Rectal smooth muscle tissue (tissue), 1 donor: ENCODE data around the gene ALDH3B2.
"Not testable (repeated sequence)": the region's sequence is repeated elsewhere in the genome, so short reads cannot be mapped to it uniquely, and the experiment has no call there.

Source experiments
- H3K27ac ChIP-seq: one replicate; pipeline ENCODE4 v1.7.0; 2013; ENCODE audit warnings: low read depth, low read length, inconsistent platforms
- H3K27me3 ChIP-seq: one replicate; pipeline ENCODE4 v1.7.0; 2013; ENCODE audit warnings: low read length; ENCODE audit not compliant: control insufficient read depth, insufficient read depth
- H3K36me3 ChIP-seq: one replicate; pipeline ENCODE4 v1.7.0; 2013; ENCODE audit warnings: low read length; ENCODE audit not compliant: control insufficient read depth, insufficient read depth
- H3K4me1 ChIP-seq: one replicate; pipeline ENCODE4 v1.7.0; 2013; ENCODE audit warnings: low read length; ENCODE audit not compliant: control insufficient read depth, insufficient read depth
- H3K4me3 ChIP-seq: one replicate; pipeline ENCODE4 v1.7.0; 2013; ENCODE audit warnings: low read length
- H3K9ac ChIP-seq: one replicate; pipeline ENCODE4 v1.7.0; 2013; ENCODE audit warnings: low read length

Gene ALDH3B2, protein sequence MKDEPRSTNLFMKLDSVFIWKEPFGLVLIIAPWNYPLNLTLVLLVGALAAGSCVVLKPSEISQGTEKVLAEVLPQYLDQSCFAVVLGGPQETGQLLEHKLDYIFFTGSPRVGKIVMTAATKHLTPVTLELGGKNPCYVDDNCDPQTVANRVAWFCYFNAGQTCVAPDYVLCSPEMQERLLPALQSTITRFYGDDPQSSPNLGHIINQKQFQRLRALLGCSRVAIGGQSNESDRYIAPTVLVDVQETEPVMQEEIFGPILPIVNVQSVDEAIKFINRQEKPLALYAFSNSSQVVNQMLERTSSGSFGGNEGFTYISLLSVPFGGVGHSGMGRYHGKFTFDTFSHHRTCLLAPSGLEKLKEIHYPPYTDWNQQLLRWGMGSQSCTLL

DNA sequence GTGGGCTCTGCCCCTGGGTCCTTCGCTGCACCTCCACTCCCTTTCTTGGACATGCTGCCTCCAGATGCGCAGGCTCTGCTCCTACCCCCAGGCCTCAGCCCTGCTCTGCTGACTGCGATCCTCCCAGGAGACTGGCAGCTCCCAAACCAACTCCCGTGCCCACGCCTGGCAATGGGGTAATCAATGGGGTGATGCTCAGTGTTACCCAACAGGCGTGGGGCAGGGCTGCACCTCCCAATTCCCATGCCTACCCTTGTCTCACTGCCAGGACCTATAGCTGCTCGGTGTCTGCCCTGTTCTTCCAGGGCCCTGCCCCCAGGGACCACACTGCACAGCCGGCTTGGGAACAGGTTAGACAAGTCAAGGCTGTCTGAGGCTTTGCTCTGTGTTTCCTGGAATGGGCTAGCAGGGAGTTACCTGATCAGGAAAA lies at the start of gene ALDH3B2:
Gene ALDH3B2, minus strand, starts transcription at position 182 of the 430 bp plus-strand sequence. CDS start 7,688 bp downstream, outside the sequence.
- Histone ChIP-seq H3K4me1 (no peaks in the 10 kb centered on the region), H3K4me3 (no peak within 1 kb of the TSS), H3K9ac (no peak within 1 kb of the TSS), H3K27ac (no peak within 1 kb of the TSS), H3K36me3 (no peaks in the 10 kb centered on the region), H3K27me3 (peaks cover 3% of the 10 kb centered on the region)

DNA sequence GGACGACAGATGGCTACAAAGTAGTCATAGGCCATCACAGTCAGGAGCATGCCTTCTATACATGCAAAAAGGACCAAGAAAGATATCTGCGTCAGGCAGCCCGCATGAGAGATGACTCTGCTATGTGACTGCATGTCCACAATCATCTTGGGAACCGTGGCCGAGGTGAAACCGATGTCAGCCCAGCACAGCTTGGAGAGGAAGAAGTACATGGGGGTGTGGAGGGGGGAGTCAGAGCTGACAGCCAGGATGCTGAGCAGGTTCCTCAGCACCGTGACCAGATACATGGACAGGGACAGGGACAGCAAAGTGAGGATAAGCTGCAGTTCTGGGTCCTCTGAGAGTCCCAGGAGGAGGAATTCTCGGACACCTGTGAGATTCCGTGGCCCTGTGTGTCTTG lies 48.6 kb upstream of the ALDH3B2 start:
- not testable (repeated sequence) for H3K36me3 ChIP-seq, H3K27ac ChIP-seq, H3K4me1 ChIP-seq, H3K4me3 ChIP-seq, H3K27me3 ChIP-seq, H3K9ac ChIP-seq

DNA sequence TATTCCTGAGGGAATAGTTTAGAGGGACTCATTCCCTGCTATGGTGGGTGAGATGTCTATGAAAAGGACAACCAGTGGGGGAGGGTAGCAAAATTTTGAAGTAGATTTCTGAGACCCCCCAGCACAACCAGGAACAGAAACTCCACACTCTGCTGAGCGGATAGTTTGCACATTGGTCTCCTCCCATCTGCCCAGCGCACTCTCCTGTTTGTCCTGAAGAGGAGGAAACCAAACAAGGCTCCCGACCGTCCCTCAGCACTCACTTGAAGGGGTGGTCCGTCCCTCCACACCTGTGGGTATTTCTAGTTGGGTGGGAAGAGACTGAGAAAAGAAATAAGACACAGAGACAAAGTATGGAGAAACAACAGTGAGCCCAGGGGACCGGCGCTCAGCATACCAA lies 41.8 kb upstream of the ALDH3B2 start:
- not testable (repeated sequence) for H3K27ac ChIP-seq, H3K4me1 ChIP-seq, H3K4me3 ChIP-seq, H3K27me3 ChIP-seq, H3K9ac ChIP-seq, H3K36me3 ChIP-seq

DNA sequence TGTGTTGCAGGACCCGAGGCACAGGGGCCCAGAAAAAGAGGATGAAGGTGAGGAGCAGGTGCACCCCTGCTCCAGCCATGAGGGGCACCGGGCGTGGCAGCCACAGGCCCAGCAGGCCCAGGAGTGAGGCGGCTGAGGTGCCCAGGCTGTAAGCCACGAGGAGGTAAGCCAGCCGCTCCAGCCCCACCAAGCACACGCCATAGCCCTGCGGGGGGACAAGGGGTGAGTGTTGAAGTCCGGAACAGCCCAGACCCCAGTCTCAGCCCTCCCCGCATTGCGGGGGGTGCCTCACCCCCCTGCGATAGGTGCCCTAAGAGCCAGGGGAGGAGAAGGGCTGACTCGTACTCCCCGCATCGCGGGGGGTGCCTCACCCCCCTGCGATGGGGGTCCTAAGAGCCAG lies 41.4 kb upstream of the ALDH3B2 start:
- H3K36me3 ChIP-seq, H3K27me3 ChIP-seq, H3K9ac ChIP-seq, H3K4me1 ChIP-seq, H3K4me3 ChIP-seq, H3K27ac ChIP-seq: not testable (repeated sequence)

DNA sequence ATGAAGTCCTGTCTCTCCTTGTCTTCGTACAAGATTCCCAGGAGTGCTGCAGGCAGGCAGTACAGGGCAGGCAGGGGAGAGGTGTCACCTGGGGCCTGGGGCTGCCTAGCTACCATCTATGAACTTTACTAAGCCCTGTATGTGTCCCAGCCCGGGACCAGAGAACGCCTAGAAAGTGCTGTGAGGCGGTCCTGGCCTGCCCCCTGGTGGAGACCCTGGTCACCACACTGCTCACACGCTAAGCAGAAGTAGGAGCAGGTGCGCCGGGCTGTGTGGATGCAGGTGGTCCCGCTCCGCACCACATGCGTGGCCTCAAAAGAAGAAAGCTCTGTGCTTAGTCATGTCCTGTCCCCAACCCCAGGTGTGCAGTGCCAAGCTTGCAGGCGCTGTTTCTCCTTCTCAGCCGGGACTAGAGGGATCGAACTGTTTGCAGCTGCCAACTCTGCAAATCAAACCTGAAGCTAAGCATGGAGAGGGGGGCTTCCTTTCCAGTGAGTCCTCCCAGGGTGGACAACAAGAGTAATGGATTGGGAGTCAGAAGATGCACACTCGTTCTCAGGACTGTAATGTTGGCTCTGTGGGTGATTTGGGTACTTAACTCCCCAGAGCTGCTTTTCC lies 39.6 kb upstream of the ALDH3B2 start:
- H3K9ac ChIP-seq, H3K27me3 ChIP-seq, H3K4me1 ChIP-seq, H3K27ac ChIP-seq, H3K36me3 ChIP-seq, H3K4me3 ChIP-seq: not testable (repeated sequence)

DNA sequence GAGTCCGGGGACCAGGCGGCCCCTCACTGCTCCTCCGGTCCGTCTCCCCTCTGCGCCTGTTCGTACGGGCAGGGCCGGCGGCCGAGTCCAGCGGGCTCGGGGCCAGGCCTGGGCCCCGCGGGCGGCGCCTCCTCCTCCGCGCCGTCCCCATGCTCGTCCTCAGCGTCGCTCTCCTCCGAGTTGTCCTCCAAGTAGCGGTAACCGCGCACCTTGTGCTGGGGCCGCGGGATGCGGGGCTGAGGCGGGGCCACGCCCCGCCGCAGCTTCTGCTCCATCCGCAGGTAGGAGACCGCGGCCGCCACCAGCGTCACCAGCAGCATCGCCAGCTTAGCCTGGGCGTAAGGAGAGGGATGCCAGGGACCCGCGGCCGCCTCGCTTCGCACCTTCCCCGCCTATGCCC lies 37.3 kb upstream of the ALDH3B2 start:
- not testable (repeated sequence) for H3K36me3 ChIP-seq, H3K27ac ChIP-seq, H3K4me3 ChIP-seq, H3K9ac ChIP-seq, H3K27me3 ChIP-seq, H3K4me1 ChIP-seq

DNA sequence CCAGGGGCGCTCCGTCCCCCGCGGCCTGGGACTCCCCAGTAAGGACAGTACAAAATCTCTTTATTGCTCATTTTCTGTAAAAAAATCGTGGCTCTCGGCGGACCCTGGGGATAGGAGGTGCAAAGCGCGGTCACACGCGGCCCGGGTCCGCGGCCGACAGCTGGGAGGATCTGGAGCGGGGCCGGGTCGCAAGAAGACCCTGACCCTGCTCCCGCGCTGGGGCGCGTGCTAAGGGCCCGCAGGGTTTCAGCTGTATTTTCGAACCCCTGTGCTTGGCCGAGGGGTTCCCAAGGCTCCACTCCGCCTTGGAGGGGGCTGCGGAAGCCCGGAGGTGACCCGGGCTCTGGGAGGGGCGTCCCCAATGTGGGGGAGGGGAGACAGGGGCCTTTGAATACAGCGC lies 36.8 kb upstream of the ALDH3B2 start:
- not testable (repeated sequence) for H3K4me1 ChIP-seq, H3K4me3 ChIP-seq, H3K27me3 ChIP-seq, H3K9ac ChIP-seq, H3K36me3 ChIP-seq, H3K27ac ChIP-seq

DNA sequence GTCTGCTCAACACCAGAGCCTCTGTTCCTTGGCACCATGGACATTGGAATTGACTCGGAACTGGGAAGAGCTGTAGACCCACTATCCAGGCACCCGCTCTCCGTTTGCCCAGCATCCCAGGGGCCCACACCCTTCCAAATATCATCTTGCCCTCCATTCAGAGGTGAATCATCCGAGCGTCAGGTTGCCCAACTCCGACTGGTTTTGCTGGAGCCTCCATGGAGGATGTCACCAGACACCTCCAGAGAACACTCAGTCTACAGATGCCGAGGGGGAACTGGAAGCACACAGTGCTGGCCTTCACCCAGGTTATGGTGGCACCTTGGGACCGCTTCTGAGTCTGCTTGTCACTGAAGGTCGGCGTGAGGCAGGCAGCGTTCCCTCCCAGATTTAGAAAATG lies 35.4 kb upstream of the ALDH3B2 start:
- not testable (repeated sequence) for H3K36me3 ChIP-seq, H3K4me3 ChIP-seq, H3K9ac ChIP-seq, H3K27me3 ChIP-seq, H3K4me1 ChIP-seq, H3K27ac ChIP-seq

DNA sequence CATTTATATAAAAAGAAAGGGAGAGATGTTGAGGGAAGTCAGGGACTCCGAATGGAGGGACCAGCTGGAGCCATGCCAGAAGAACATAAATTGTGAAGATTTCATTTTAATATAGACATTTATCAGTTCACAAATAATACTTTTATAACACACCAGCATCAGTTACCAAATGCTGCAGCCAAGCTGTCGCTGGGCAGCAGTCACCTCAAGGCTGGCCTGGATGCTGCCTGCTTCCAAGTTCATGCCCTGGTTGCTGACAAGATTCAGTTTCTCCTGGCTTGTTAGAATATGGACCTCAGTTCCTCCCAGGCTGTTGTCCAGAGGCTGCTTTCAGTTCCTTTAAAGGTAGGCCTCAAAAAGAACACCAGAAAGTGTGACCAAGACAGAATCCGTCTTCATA lies 30.8 kb upstream of the ALDH3B2 start:
- Histone ChIP-seq H3K4me3 (no peak overlapping the region), H3K27me3 (no peaks in the 10 kb centered on the region), H3K4me1 (no peaks in the 10 kb centered on the region), H3K36me3 (no peaks in the 10 kb centered on the region), H3K9ac (no peak overlapping the region), H3K27ac (no peak overlapping the region)

DNA sequence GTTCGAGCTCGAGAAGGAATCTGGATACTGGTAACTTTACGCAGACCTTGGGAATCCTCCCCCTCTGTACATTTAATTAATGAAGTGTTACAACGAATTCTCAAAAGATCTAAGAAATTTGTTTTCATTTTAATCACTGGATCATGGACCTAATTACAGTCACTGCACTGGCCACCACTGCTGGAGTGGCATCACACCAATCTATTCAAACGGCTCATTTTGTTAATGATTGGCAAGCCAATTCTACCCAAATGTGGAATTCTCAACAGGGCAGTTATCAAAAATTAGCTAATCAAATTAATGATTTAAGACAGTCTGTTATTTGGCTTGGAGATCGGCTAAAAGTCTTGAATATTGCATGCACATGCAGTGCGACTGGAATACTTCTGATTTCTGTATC lies 30.1 kb upstream of the ALDH3B2 start:
- no peak overlapping the region for H3K4me3 ChIP-seq
- H3K36me3 ChIP-seq, result no peaks in the 10 kb centered on the region
- H3K4me1 ChIP-seq, result no peaks in the 10 kb centered on the region
- H3K27ac ChIP-seq, result no peak overlapping the region
- H3K27me3 ChIP-seq, result no peaks in the 10 kb centered on the region
- no peak overlapping the region for H3K9ac ChIP-seq

DNA sequence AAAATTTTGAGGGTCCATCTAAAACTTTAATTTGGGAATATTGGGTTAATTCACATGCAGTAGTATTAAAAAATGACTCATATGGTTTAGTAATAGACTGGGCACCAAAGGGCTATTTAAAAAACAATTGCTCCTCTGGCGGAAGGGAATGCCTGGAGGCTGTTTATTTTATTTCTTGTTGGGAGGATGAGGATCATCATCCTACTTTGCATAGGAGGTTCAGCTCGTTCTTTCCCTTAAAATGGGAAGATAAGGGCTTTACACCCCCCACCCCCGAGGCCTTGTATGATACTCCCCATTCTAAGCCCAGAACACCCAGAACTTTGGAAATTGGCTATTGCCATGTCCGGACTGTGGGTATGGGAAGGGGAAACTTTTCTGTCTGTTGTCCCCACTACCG lies 29.3 kb upstream of the ALDH3B2 start:
- H3K36me3 ChIP-seq, H3K27ac ChIP-seq, H3K9ac ChIP-seq, H3K4me1 ChIP-seq, H3K27me3 ChIP-seq, H3K4me3 ChIP-seq: not testable (repeated sequence)

DNA sequence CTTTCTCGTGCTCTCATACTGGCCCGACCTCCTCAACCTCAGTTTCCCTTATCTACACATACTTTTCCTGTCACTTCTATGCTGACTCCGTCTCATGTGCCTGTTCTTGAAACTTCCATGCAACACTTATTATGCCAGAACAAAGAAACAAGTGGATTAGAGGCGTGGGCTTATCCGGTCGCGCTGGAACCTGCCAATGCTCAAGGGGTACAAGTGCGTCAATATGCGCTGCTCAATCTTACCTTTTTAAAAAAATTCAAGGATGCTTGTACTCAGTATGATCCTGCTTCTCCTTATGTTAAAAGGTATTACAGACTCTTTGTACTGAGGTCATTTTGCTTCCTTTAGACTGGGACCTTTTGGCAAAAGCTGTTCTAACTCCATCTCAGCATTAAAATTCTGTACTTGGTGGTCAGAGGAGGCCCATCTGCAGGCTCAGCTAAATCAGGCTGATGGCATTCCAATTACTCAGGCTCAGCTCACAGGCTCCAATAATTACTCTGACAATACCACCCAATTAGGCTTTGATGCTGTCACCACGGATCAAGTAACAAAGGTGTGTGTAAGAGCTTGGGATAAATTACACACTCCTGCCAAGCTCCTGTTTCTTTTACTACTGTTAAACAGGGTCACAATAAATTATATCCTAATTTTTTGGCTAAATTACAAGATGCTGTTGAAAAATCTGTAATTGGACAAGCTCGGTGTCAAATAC lies 26.3 kb upstream of the ALDH3B2 start:
- Histone ChIP-seq H3K4me3 (no peak overlapping the region), H3K27me3 (no peaks in the 10 kb centered on the region), H3K9ac (no peak overlapping the region), H3K4me1 (no peaks in the 10 kb centered on the region), H3K27ac (no peak overlapping the region), H3K36me3 (no peaks in the 10 kb centered on the region)

DNA sequence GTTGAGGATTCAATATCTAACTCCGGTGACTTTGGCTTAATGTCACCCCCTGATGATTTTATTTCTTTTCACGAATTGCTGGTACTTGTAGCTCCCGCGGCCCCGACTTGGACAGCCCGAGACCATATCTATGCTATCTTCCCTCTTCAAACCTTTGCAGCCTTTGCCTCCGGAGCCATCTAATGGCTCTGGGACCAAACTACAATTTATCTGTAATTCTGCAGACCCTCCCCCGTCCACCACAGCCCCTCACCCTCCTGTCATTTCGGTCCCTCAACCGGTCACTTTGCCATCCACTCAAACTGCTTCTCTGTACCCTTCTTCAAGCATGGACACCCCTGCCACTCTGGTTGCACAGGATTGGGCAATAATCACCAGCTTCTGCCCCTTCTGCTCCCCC lies 25.7 kb upstream of the ALDH3B2 start:
- Histone ChIP-seq H3K27me3 (no peaks in the 10 kb centered on the region), H3K36me3 (no peaks in the 10 kb centered on the region), H3K4me1 (no peaks in the 10 kb centered on the region), H3K9ac (no peak overlapping the region), H3K27ac (no peak overlapping the region), H3K4me3 (no peak overlapping the region)
